GM12801 (cell line): Measurements from ENCODE around the gene IPMK.

Experiments used
- TF ChIP-seq, protein P1 (sequence below): IDR thresholded peaks from one replicate; pipeline ENCODE4 v1.5.1; 2011; ENCODE audit warnings: control low read depth; ENCODE audit not compliant: insufficient read length; ENCODE audit errors: extremely low read depth

IPMK gene

DNA sequence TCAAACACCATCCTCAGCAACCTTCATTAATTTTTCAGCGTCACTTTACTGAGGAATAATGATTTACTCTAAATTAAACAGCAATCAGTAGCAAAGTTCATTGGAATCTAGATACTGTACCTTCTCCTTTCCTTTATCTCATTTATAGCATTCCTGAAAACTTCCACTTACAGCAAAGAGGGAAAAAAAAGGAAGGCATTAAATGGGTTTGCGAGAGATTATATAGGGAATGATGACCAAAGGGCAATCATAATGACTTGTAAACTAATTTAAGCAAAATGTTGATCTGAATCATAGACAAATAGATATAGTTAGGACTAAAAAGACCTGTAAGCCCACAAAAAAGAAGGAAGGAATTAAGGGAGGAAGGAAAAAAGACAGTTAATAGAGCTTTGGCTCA, 42.0 kb downstream of the IPMK start:
- TF ChIP-seq, protein P1, sequence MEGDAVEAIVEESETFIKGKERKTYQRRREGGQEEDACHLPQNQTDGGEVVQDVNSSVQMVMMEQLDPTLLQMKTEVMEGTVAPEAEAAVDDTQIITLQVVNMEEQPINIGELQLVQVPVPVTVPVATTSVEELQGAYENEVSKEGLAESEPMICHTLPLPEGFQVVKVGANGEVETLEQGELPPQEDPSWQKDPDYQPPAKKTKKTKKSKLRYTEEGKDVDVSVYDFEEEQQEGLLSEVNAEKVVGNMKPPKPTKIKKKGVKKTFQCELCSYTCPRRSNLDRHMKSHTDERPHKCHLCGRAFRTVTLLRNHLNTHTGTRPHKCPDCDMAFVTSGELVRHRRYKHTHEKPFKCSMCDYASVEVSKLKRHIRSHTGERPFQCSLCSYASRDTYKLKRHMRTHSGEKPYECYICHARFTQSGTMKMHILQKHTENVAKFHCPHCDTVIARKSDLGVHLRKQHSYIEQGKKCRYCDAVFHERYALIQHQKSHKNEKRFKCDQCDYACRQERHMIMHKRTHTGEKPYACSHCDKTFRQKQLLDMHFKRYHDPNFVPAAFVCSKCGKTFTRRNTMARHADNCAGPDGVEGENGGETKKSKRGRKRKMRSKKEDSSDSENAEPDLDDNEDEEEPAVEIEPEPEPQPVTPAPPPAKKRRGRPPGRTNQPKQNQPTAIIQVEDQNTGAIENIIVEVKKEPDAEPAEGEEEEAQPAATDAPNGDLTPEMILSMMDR, result no peak

DNA sequence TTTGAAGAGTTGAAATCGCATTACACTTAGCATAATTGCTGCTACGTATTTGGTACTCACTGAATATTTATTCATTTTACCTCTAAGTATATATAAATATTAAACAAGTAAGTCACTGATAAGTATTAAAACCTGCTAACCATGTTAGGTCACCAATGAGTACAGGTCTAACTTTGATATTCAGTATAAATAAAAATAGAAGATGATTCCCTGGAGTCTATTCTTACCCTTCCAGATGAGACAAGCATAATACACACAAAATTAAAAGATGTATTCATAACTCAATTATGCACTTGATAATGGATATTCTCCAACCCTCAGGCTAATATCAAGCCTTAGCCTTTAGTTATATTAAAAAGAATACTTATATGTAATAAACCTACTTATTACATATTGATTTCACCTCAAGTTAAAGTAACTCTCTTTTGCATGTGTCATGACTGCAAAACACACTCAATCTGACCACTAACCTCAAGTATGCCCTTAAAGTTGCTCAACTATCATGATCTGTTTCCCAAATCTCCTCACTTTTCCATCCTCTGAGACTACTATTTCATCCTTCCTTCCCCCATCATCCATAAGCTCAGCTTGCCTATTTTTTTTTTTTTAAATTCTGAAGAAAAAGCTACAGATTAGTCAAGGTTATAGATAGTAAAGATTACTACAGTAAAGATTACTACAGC, 46.8 kb downstream of the IPMK start:
- TF ChIP-seq, protein P1, result no peak

DNA sequence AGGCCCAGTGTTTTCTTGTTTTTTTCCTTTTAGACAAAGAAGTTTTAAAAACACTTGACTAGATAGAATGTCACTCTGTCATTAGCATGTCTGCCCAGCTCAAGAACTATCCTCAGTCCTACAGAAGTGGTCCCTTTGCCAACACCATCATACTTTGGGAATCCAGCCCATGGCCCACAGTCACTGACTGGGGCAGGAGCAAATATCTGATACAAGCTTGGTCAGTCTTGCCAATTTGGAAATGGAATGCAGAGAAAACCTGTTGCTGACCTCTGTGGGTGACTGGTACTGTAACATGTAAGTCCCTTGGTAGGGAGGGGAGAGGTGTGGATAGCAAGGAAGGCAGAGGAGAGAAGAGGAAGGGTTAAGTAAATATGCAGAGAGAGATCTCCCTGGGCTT, 47.8 kb downstream of the IPMK start:
- TF ChIP-seq, protein P1, result no peak

DNA sequence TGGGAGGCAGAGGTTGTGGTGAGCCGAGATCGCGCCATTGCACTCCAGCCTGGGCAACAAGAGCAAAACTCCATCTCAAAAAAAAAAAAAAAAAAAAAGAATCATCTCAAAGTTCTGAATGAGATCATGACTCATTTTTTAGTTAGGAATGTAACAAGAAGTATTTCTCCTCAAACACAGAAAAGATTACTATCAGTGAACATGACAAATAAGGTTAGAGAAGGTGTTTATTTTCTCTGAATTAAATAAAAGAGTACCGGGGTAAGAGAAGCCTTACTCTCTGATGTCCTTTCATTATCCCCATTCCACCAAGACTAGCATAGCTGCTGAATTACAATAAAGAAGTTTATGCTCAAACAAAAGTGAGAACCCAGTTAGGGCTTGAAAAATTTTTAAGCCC, 50.1 kb downstream of the IPMK start:
- TF ChIP-seq, protein P1, result no peak

DNA sequence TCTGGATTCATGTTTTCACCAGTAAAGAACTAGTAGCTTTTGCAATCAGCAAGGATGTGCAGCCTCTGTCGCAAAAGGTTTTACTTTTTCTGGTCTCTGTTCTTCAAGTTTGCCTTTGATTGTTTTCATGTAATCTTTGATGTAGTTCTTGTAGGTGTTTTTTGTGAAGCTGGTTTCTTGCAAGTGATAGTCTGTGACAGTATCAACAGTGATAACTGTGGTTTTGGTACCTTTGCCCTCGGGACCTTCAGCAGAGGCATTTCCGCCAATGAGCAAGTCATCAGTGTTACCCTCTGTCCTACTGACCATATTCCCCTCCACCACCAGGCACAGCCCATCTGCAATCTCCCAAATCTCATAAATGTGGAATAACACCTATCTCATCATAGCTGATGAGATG, 55.1 kb downstream of the IPMK start:
- TF ChIP-seq, protein P1, result no peak

DNA sequence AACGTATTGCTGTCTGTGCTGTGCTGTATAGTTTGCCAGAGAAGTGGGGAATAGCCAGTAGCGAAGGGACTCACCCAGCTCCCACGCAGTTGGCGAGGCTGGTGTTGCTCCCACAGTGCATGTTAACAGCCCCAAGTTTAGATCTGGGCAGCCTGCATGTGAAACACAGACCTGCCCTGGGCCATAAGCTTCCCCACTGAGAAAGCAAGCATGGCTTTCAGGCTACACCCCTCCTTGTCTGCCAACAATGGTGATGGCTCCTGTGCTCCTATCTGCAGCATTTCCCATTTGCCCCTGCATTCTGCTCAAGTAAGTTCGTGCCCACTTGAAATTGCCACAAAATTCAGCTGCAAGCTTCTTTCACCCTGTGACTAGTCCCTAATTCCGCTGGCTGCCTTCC, 57.5 kb downstream of the IPMK start:
- TF ChIP-seq, protein P1, result no peak

DNA sequence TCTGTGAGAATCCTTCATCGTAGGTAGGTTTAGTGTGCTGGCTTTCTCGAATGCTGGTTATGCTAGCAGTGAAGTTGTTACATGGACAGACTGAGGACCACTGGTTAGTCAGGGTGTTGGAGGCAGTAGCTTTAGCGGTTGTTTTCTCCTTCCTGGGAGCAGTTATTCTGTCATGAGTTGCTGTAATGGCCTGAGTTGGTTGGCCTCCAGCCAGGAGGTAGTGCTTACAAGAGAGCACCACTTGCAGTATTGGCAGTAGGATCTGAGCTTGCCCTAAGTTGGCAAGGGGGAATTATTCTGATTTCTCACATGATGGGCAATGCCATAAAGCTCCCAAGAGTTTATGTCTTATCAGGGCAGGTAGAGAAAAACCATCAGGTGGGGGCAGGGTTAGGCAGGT, 58.0 kb downstream of the IPMK start:
- TF ChIP-seq, protein P1, result no peak
